ENCODE data around the gene ZC2HC1B.

GRCh38 chr6:143936347-143936746 is 72.1 kb downstream of the ZC2HC1B start:
- TF ChIP-seq, protein P1, sequence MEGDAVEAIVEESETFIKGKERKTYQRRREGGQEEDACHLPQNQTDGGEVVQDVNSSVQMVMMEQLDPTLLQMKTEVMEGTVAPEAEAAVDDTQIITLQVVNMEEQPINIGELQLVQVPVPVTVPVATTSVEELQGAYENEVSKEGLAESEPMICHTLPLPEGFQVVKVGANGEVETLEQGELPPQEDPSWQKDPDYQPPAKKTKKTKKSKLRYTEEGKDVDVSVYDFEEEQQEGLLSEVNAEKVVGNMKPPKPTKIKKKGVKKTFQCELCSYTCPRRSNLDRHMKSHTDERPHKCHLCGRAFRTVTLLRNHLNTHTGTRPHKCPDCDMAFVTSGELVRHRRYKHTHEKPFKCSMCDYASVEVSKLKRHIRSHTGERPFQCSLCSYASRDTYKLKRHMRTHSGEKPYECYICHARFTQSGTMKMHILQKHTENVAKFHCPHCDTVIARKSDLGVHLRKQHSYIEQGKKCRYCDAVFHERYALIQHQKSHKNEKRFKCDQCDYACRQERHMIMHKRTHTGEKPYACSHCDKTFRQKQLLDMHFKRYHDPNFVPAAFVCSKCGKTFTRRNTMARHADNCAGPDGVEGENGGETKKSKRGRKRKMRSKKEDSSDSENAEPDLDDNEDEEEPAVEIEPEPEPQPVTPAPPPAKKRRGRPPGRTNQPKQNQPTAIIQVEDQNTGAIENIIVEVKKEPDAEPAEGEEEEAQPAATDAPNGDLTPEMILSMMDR (IDR thresholded peaks at IDR 0.05), result no peak
- no peak for TF ChIP-seq POLR2A (IDR thresholded peaks at IDR 0.05)
